Loucy (cell line): Measurements from ENCODE around the gene CD300LD.

ENCODE experiments used
- H2AFZ ChIP-seq: fragments of 200-600 bp; sonication (generic); 2 replicates; pipeline ENCODE4 v1.6.0; 2016; ENCODE audit warnings: antibody characterized with exemption, mild to moderate bottlenecking, low read length, moderate library complexity
- H3F3A ChIP-seq: fragments of 200-600 bp; 2 replicates; pipeline ENCODE4 v1.6.0; 2016; ENCODE audit warnings: antibody characterized with exemption, low read depth, mild to moderate bottlenecking
- H3K27me3 ChIP-seq: fragments of 200-600 bp; sonication (generic); 2 replicates; pipeline ENCODE4 v1.6.1; 2014; ENCODE audit warnings: low read length, mild to moderate bottlenecking; ENCODE audit not compliant: insufficient read depth, poor library complexity, severe bottlenecking
- H3K36me3 ChIP-seq: fragments of 200-600 bp; sonication (generic); 2 replicates; pipeline ENCODE4 v1.6.1; 2016; ENCODE audit warnings: low read length; ENCODE audit not compliant: insufficient read depth
- H3K4me1 ChIP-seq: fragments of 200-600 bp; sonication (generic); 2 replicates; pipeline ENCODE4 v1.5.1; 2014; ENCODE audit warnings: low read length, mild to moderate bottlenecking; ENCODE audit not compliant: insufficient read depth, poor library complexity, severe bottlenecking
- H3K4me2 ChIP-seq: fragments of 200-600 bp; sonication (generic); 2 replicates; pipeline ENCODE4 v1.6.0; 2014; ENCODE audit warnings: antibody characterized with exemption, low read length, low read depth, mild to moderate bottlenecking; ENCODE audit not compliant: poor library complexity, severe bottlenecking
- H3K4me3 ChIP-seq: fragments of 200-600 bp; sonication (generic); 2 replicates; pipeline ENCODE4 v1.5.1; 2014; ENCODE audit warnings: low read length, mild to moderate bottlenecking, mixed read lengths; ENCODE audit not compliant: poor library complexity, severe bottlenecking
- H3K79me2 ChIP-seq: fragments of 200-600 bp; sonication (generic); 2 replicates; pipeline ENCODE4 v1.6.1; 2014; ENCODE audit warnings: low read length; ENCODE audit not compliant: insufficient read depth
- H3K9ac ChIP-seq: fragments of 200-600 bp; sonication (generic); 2 replicates; pipeline ENCODE4 v1.6.0; 2014; ENCODE audit warnings: mild to moderate bottlenecking, low read depth, low read length, moderate library complexity; ENCODE audit not compliant: poor library complexity, severe bottlenecking
- H3K9me2 ChIP-seq: fragments of 200-600 bp; sonication (generic); replicated peaks from 2 replicates; pipeline ENCODE4 v1.6.1; 2016; ENCODE audit warnings: low read depth, low read length, mixed read lengths
- H3K9me3 ChIP-seq: fragments of 200-600 bp; sonication (generic); 2 replicates; pipeline ENCODE4 v1.6.1; 2014; ENCODE audit warnings: mild to moderate bottlenecking, antibody characterized with exemption, low read length, low read depth; ENCODE audit not compliant: insufficient read depth
- H4K20me1 ChIP-seq: fragments of 200-600 bp; sonication (generic); 2 replicates; pipeline ENCODE4 v1.6.0; 2014; ENCODE audit warnings: antibody characterized with exemption, low read length, mild to moderate bottlenecking; ENCODE audit not compliant: insufficient read depth, poor library complexity, severe bottlenecking
- EZH2phosphoT487 ChIP-seq: fragments of 200-600 bp; IDR thresholded peaks from 2 replicates; pipeline ENCODE4 v1.6.1; 2018; ENCODE audit warnings: antibody characterized with exemption, mild to moderate bottlenecking, moderate library complexity, borderline replicate concordance
- TF ChIP-seq, protein P1 (sequence below): fragments of 200-600 bp; sonication (generic); conservative IDR thresholded peaks from 2 replicates; pipeline ENCODE4 v1.5.1; 2014; ENCODE audit warnings: mild to moderate bottlenecking, antibody characterized with exemption, low read length

Gene CD300LD

GRCh38 chr17:74607221-74607620, 15.1 kb upstream of the CD300LD start:
- no peak overlapping the region for H3K4me2 ChIP-seq
- H3K27me3 ChIP-seq = no peaks in the 10 kb centered on the region
- no peak overlapping the region for H3K4me3 ChIP-seq
- H3K4me1 ChIP-seq = peaks cover 5% of the 10 kb centered on the region
- no peaks in the 10 kb centered on the region for H3K79me2 ChIP-seq
- H2AFZ ChIP-seq = no peak overlapping the region
- TF ChIP-seq, protein P1, sequence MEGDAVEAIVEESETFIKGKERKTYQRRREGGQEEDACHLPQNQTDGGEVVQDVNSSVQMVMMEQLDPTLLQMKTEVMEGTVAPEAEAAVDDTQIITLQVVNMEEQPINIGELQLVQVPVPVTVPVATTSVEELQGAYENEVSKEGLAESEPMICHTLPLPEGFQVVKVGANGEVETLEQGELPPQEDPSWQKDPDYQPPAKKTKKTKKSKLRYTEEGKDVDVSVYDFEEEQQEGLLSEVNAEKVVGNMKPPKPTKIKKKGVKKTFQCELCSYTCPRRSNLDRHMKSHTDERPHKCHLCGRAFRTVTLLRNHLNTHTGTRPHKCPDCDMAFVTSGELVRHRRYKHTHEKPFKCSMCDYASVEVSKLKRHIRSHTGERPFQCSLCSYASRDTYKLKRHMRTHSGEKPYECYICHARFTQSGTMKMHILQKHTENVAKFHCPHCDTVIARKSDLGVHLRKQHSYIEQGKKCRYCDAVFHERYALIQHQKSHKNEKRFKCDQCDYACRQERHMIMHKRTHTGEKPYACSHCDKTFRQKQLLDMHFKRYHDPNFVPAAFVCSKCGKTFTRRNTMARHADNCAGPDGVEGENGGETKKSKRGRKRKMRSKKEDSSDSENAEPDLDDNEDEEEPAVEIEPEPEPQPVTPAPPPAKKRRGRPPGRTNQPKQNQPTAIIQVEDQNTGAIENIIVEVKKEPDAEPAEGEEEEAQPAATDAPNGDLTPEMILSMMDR = no peak
- TF ChIP-seq EZH2phosphoT487 = no peak
- H3K36me3 ChIP-seq = no peaks in the 10 kb centered on the region
- H3K9me2 ChIP-seq = no peaks in the 10 kb centered on the region
- no peak overlapping the region for H3K9ac ChIP-seq
- H3F3A ChIP-seq = no peaks in the 10 kb centered on the region
- no peaks in the 10 kb centered on the region for H3K9me3 ChIP-seq
- no peaks in the 10 kb centered on the region for H4K20me1 ChIP-seq

DNA sequence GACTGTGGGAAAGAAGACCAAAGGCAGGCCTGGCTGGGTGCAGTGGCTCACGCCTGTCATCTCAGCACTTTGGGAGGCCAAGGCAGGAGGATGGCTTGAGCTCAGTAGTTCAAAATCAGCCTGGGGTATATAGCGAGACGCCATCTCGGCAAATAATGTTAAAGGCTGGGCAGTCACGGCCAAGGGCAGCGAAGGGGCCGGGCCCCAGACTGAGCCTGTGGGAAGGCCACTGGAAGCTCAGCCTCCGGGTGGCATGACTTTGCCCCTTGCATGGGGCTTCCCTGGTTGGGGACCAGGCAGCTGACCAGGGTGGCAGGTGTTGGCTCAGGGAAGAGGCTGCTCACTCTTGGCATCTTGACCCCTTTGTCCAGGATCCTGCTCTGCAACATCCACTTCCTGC, 14.0 kb upstream of the CD300LD start:
- H3K36me3 ChIP-seq = no peaks in the 10 kb centered on the region
- H2AFZ ChIP-seq = no peak overlapping the region
- no peak for TF ChIP-seq EZH2phosphoT487
- TF ChIP-seq, protein P1 = no peak
- no peaks in the 10 kb centered on the region for H3F3A ChIP-seq
- H3K4me3 ChIP-seq = no peak overlapping the region
- H4K20me1 ChIP-seq = no peaks in the 10 kb centered on the region
- H3K4me1 ChIP-seq = no peaks in the 10 kb centered on the region
- no peaks in the 10 kb centered on the region for H3K9me2 ChIP-seq
- no peak overlapping the region for H3K9ac ChIP-seq
- H3K4me2 ChIP-seq = no peak overlapping the region
- H3K9me3 ChIP-seq = no peaks in the 10 kb centered on the region
- H3K79me2 ChIP-seq = no peaks in the 10 kb centered on the region
- no peaks in the 10 kb centered on the region for H3K27me3 ChIP-seq

DNA sequence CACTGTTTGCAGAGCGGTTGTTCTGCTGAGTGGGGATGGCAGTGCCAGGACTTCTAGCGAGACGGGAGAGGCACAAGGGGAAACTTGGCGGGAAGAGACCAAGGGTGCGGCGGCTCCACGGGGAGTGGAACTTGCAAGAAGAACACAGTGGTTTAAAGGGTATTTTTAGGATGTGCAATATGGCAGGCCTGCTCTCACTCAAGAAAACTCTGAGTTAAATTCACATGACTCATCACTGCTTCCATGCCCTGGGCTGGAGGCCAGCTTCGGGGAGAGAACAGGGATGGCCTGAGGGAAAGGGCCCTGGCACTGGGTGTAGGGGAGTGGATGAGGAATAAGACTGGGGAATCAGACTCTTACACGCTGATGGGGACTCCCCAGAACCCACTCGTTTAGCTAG, 13.3 kb upstream of the CD300LD start:
- no peaks in the 10 kb centered on the region for H3K36me3 ChIP-seq
- H3K4me2 ChIP-seq = no peak overlapping the region
- no peaks in the 10 kb centered on the region for H3K27me3 ChIP-seq
- TF ChIP-seq, protein P1 = no peak
- no peak for TF ChIP-seq EZH2phosphoT487
- H3K9me3 ChIP-seq = no peaks in the 10 kb centered on the region
- H4K20me1 ChIP-seq = no peaks in the 10 kb centered on the region
- H3K4me3 ChIP-seq = no peak overlapping the region
- H3K79me2 ChIP-seq = no peaks in the 10 kb centered on the region
- H3K9me2 ChIP-seq = no peaks in the 10 kb centered on the region
- H3K9ac ChIP-seq = no peak overlapping the region
- H3K4me1 ChIP-seq = no peaks in the 10 kb centered on the region
- H3F3A ChIP-seq = no peaks in the 10 kb centered on the region
- no peak overlapping the region for H2AFZ ChIP-seq
